K562 (cell line): ENCODE data around the gene ADK. TPM values are rescaled to one million over a fixed set of nuclear protein-coding genes. Genes with fewer than 3 reads are reported as not detected.

Experiments
- ATAC-seq: fragments of 200-7000 bp; cut with Tn5 transposase; 3 replicates; pipeline ENCODE4 v1.9.1; 2020; ENCODE audit warnings: moderate library complexity
- BruUV-seq: library from RNA; stranded (reverse); fragments of 400-500 nt; replicated peaks from 2 replicates; lab custom pipeline; 2021; lab: Mats Ljungman, UMichigan
- CTCF ChIA-PET: fragments of 300-600 bp; formaldehyde crosslinking; extraction: SDS; loops from one replicate; lab custom pipeline; 2021; ENCODE audit warnings: low intra/inter-chr PET ratio; lab: Yijun Ruan, JAX
- POLR2A ChIA-PET: fragments of 300-600, 350-650 bp; sonication (Branson Sonifier 250); formaldehyde crosslinking; extraction: SDS; loops from one replicate; lab custom pipeline; 2021; ENCODE audit warnings: antibody characterized with exemption, inconsistent platforms; lab: Yijun Ruan, JAX
- DNase-seq, 4 experiments: peaks; one replicate each; pipeline versions ENCODE4 v3.0.0 to v3.0.0-alpha.2; 2011 to 2018; ENCODE audit warnings: low spot score in 3 of 4, mixed read lengths in 3 of 4; ENCODE audit errors: extremely low read depth in 1 of 4
- FAIRE-seq: peaks from 2 replicates; lab custom pipeline; 2011; peaks lifted over from hg19 to GRCh38; lab: Jason Lieb, UNC
- H2AFZ ChIP-seq: 2 replicates; pipeline ENCODE4 v1.6.0; 2011; ENCODE audit warnings: low read depth, low read length, control low read depth, inconsistent platforms
- H3K27ac ChIP-seq: fragments of 200-600 bp; 3 replicates; pipeline ENCODE4 v1.8.0; 2011; ENCODE audit warnings: low read depth, mild to moderate bottlenecking, control low read depth, inconsistent platforms, low read length, moderate library complexity, mixed read lengths; ENCODE audit errors: extremely low read depth
- H3K27me3 ChIP-seq, 2 experiments: fragments of 300-600 bp in 1 of 2; 2 replicates in 1 of 2; 3 replicates in 1 of 2; pipeline versions ENCODE4 v1.6.0 to v1.8.0; 2011; ENCODE audit warnings: inconsistent platforms in 2 of 2, low read length in 2 of 2, mild to moderate bottlenecking in 1 of 2, mixed read lengths in 1 of 2, moderate library complexity in 1 of 2; ENCODE audit not compliant: control insufficient read depth in 2 of 2, insufficient read depth in 2 of 2
- H3K36me3 ChIP-seq: fragments of 300-600 bp; 3 replicates; pipeline ENCODE4 v1.8.0; 2011; ENCODE audit warnings: mild to moderate bottlenecking, low read length, inconsistent platforms; ENCODE audit not compliant: control insufficient read depth, insufficient read depth
- H3K4me1 ChIP-seq, 2 experiments: fragments of 200-600 bp in 1 of 2; replicated peaks in 1 of 2; 2 replicates in 1 of 2; 3 replicates in 1 of 2; pipeline versions ENCODE4 v1.5.1 to v1.8.0; 2011; ENCODE audit warnings: inconsistent platforms in 2 of 2, low read length in 2 of 2, mild to moderate bottlenecking in 1 of 2, mixed read lengths in 1 of 2, moderate library complexity in 1 of 2; ENCODE audit not compliant: control insufficient read depth in 2 of 2, insufficient read depth in 2 of 2
- H3K4me2 ChIP-seq: 2 replicates; pipeline ENCODE4 v1.6.1; 2011; ENCODE audit warnings: low read length, control low read depth, inconsistent platforms, mixed read lengths; ENCODE audit not compliant: insufficient read depth
- H3K4me3 ChIP-seq: fragments of 200-600 bp; sonication (generic), shearing (Covaris generic); 2 replicates; pipeline ENCODE4 v1.5.1; 2016; ENCODE audit warnings: control low read depth, inconsistent platforms
- H3K79me2 ChIP-seq: fragments of 200-600 bp; 3 replicates; pipeline ENCODE4 v1.8.0; 2011; ENCODE audit warnings: low read length, inconsistent platforms; ENCODE audit not compliant: control insufficient read depth, insufficient read depth
- H3K9ac ChIP-seq, 2 experiments: 2 replicates each; pipeline versions ENCODE4 v1.6.0 to v1.6.1; 2011; ENCODE audit warnings: low read depth in 2 of 2, low read length in 2 of 2, control low read depth in 1 of 2, inconsistent platforms in 1 of 2, mild to moderate bottlenecking in 1 of 2, mixed read lengths in 1 of 2; ENCODE audit not compliant: insufficient read depth in 1 of 2
- H3K9me1 ChIP-seq: one replicate; pipeline ENCODE4 v1.6.0; 2011; ENCODE audit warnings: inconsistent platforms, mild to moderate bottlenecking, low read length, moderate library complexity; ENCODE audit not compliant: control insufficient read depth, insufficient read depth
- H3K9me3 ChIP-seq: replicated peaks from 2 replicates; pipeline ENCODE4 v1.5.1; 2011; ENCODE audit warnings: low read depth, low read length, inconsistent platforms; ENCODE audit not compliant: control insufficient read depth, insufficient read depth
- H4K20me1 ChIP-seq: replicated peaks from 2 replicates; pipeline ENCODE4 v1.6.1; 2011; ENCODE audit warnings: low read length, inconsistent platforms, mixed read lengths; ENCODE audit not compliant: control insufficient read depth, insufficient read depth
- DNMT1 ChIP-seq: fragments of 450-650 bp; IDR thresholded peaks from 2 replicates; pipeline ENCODE4 v1.6.1; 2016; ENCODE audit warnings: antibody characterized with exemption, mild to moderate bottlenecking
- HDAC8 ChIP-seq: fragments of 450-650 bp; IDR thresholded peaks from 2 replicates; pipeline ENCODE4 v1.6.1; 2016; ENCODE audit warnings: mild to moderate bottlenecking, missing genetic modification characterization, moderate library complexity, missing compliant biosample characterization
- HES1 ChIP-seq: fragments of 450-650 bp; IDR thresholded peaks from 2 replicates; pipeline ENCODE4 v1.6.1; 2016; ENCODE audit warnings: low read depth, mild to moderate bottlenecking, moderate library complexity
- HSF4 ChIP-seq: fragments of 250-450 bp; sonication (Bioruptor Pico); IDR thresholded peaks from 2 replicates; pipeline ENCODE4 v2.1.2; 2022; ENCODE audit warnings: mild to moderate bottlenecking, moderate library complexity, borderline replicate concordance
- ILK ChIP-seq: fragments of 450-650 bp; IDR thresholded peaks from 2 replicates; pipeline ENCODE4 v1.6.1; 2016; ENCODE audit warnings: missing genetic modification characterization, low read depth, mild to moderate bottlenecking, missing compliant biosample characterization, moderate library complexity, borderline replicate concordance
- RBM25 ChIP-seq: fragments of 200-400 bp; formaldehyde crosslinking; IDR thresholded peaks from 2 replicates; pipeline ENCODE4 v1.6.1; 2018; ENCODE audit warnings: low read length, low read depth, moderate library complexity; ENCODE audit not compliant: severe bottlenecking
- RNF2 ChIP-seq: sonication (generic); IDR thresholded peaks from 2 replicates; pipeline ENCODE4 v1.6.1; 2016
- SP1 ChIP-seq: sonication (generic); formaldehyde crosslinking; IDR thresholded peaks from 2 replicates; pipeline ENCODE4 v1.8.1; 2022; ENCODE audit warnings: mild to moderate bottlenecking, missing genetic modification reagents
- TAF7 ChIP-seq: fragments of 450-650 bp; IDR thresholded peaks from 2 replicates; pipeline ENCODE4 v1.6.1; 2016; ENCODE audit warnings: missing genetic modification characterization, missing compliant biosample characterization
- ZBTB2 ChIP-seq: fragments of 450-650 bp; IDR thresholded peaks from 2 replicates; pipeline ENCODE4 v1.6.1; 2016; ENCODE audit warnings: antibody characterized with exemption
- ZNF184 ChIP-seq: sonication (generic); formaldehyde crosslinking; IDR thresholded peaks from 2 replicates; pipeline ENCODE4 v1.5.0; 2020; ENCODE audit warnings: missing genetic modification reagents
- ZNF347 ChIP-seq: fragments of 450-650 bp; formaldehyde crosslinking; IDR thresholded peaks from 2 replicates; pipeline ENCODE4 v1.4.0; 2020; ENCODE audit warnings: low read depth, mild to moderate bottlenecking, moderate library complexity
- ZNF639 ChIP-seq, 2 experiments: fragments of 200-800 bp in 1 of 2; sonication (Bioruptor generic) in 1 of 2; sonication (generic) in 1 of 2; formaldehyde crosslinking in 1 of 2; IDR thresholded peaks in 1 of 2; conservative IDR thresholded peaks in 1 of 2; 2 replicates each; pipeline versions ENCODE4 v1.5.0 to v1.6.1; 2016 to 2020; ENCODE audit warnings: missing compliant biosample characterization in 1 of 2, missing genetic modification characterization in 1 of 2, missing genetic modification reagents in 1 of 2
- WGBS: fragments of 100-300 bp; shearing (Covaris generic); methylation state at CpG from one replicate; pipeline ENCODE4 v1.1.6; 2016; ENCODE audit warnings: low coverage, mixed read lengths; ENCODE audit not compliant: insufficient coverage; ENCODE audit errors: missing lambda C conversion rate; 5-methylcytosine and 5-hydroxymethylcytosine counted together
- in situ Hi-C: fragments of 300-500 bp; cut with MboI; formaldehyde crosslinking; loops from 4 replicates; pipeline ENCODE4 v1.15.0; 2018; ENCODE audit warnings: inconsistent platforms, mixed read lengths
- intact Hi-C: fragments of 100-400 bp; cut with micrococcal nuclease; formaldehyde crosslinking; loops from 2 replicates; pipeline ENCODE4 v1.14.2; 2022
- polyA plus RNA-seq, 8 experiments: library from polyadenylated mRNA; depleted of rRNA in 4 of 8; stranded (reverse) in 5 of 8; unstranded in 3 of 8; fragments of >200 nt; fragmentation: Nextera tagmentation in 2 of 8; fragmentation: Illumina TruSeq in 1 of 8; extraction: Ambion mirVana in 2 of 8; extraction: Trizol in 1 of 8; gene quantifications; 2 replicates each; pipeline versions ENCODE4 v1.2.1 to v1.2.3, GENCODE V29; 2011 to 2014; ENCODE audit warnings: inconsistent platforms in 1 of 8, missing spikeins in 1 of 8
- total RNA-seq, 7 experiments: library from RNA; depleted of rRNA in 6 of 7; stranded (reverse); fragments of >200 nt in 6 of 7; fragmentation: Illumina TruSeq in 2 of 7; extraction: Trizol in 2 of 7; gene quantifications; 2 replicates each; pipeline versions ENCODE4 v1.2.1 to v1.2.3, GENCODE V29; 2011 to 2021; ENCODE audit warnings: low replicate concordance in 1 of 7

ADK gene
- total and polyA plus RNA-seq, 9 of the 15 experiments (the other 6 are each of a cell fraction or from before 2014, with no cell fraction given) = 54.2 to 97.8 (median 73.6) TPM

- Histone ChIP-seq H3K4me3 (no peak overlapping the region), H3K9me1 (no peaks in the 10 kb centered on the region), H3K79me2 (no peaks in the 10 kb centered on the region), H3K4me1 (no peaks in the 10 kb centered on the region), H3K9ac (no peak overlapping the region), H4K20me1 (no peaks in the 10 kb centered on the region), H3K27ac (no peak overlapping the region), H3K27me3 (no peaks in the 10 kb centered on the region), H3K36me3 (no peaks in the 10 kb centered on the region), H2AFZ (no peak overlapping the region), H3K4me2 (no peak overlapping the region), H3K9me3 (no peaks in the 10 kb centered on the region)
- in situ Hi-C loops (no loop called here), intact Hi-C loops (no loop called here)
- ATAC-seq (no peak), FAIRE-seq (no peak), DNase-seq (no peak)
- WGBS = 93% methylated on average over 7 of the region's 7 CpGs
- ChIA-PET CTCF (no interaction called here), POLR2A (interaction anchor here (0.6 to 1.1 kb wide), 4 partner anchors 10 to 114 kb away, joined by 3 to 5 read pairs (median 4); no protein-coding TSS in a partner anchor)
- no TSS peak for BruUV-seq
- TF ChIP-seq HDAC8 (tag) (no peak), ILK (tag) (no peak), HES1 (no peak), ZNF184 (CRISPR knock-in tag) (no peak), TAF7 (tag) (no peak), DNMT1 (no peak), HSF4 (CRISPR knock-in tag) (no peak), RBM25 (no peak), ZBTB2 (no peak), ZNF639 (CRISPR knock-in tag; conservative IDR thresholded peaks at IDR 0.05 in 1 of 2, IDR thresholded peaks at IDR 0.05 in 1 of 2) (no peak), RNF2 (no peak), ZNF347 (CRISPR knock-in tag) (no peak), SP1 (CRISPR knock-in tag) (no peak)
These were observed 501.6 kb downstream of the ADK start for GRCh38 chr10:74652664-74653063.
